ENCODE data around the gene SOX10.

Gene SOX10

DNA sequence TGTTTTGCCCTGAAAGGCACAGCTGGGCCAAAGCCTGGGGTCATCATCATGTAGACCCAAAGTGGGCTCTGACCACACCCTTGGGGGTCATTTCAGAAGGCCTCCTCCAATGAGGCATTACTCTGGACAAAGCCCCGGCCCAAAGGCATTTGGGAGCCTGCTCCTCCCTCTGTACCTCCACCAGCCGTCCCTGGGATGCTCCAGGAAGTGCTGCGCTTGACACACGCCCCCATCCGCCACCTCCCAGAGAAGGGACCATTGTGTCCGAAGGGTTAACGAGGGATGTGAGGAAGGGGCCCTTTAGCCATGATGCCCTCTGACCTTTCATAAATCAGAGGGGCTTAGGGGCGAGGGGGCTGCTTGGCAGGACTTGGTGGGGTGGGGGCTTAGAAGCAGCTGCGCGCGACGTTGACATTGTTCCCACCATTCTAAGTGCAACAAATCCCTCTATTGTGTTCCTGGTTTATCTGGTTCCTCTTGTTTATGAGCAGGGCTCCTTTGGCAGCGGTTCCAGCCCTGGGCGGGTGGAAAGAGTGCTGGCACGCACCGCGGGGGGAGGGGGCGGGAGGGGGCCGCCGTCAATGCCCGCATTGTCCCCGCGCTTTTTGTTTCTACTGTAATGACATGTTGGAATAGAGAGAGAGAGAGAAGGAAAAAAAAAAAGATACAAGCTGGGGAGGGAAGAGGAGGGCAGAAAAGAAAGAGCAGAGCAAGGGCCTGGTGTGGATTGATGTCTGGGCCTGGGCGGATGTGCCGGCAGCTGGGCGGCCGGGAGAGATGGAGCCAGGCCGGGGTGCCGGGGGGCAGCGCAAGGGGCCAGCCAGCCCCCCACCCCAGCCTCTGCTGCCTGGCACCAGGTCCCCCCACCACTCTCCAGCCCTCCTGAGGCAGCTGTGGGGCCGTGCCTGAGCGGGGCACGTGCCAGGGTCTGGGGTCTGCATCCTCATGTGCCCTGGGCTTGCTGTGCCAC lies 32.1 kb upstream of the SOX10 start:
- no peak for DNase-seq

DNA sequence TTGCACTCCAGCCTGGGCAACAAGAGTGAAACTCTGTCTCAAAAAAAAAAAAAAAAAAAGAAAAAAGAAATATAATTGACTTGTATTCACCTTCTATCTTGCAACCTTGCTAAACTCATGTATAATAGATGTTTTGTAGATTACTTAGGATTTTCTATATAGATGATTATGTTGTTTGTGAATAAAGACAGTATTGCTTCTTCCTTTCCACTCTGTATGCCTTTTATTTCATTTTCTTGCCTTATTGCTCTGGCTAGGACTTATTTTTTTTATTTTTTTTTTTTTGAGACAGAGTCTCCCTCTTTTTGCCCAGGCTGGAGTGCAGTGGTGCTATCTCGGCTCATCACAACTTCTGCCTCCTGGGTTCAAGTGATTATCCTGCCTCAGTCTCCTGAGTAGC lies 29.7 kb upstream of the SOX10 start:
- no peak for DNase-seq

GRCh38 chr22:38012604-38013072 lies 28.3 kb upstream of the SOX10 start:
- DNase-seq = no peak

DNA sequence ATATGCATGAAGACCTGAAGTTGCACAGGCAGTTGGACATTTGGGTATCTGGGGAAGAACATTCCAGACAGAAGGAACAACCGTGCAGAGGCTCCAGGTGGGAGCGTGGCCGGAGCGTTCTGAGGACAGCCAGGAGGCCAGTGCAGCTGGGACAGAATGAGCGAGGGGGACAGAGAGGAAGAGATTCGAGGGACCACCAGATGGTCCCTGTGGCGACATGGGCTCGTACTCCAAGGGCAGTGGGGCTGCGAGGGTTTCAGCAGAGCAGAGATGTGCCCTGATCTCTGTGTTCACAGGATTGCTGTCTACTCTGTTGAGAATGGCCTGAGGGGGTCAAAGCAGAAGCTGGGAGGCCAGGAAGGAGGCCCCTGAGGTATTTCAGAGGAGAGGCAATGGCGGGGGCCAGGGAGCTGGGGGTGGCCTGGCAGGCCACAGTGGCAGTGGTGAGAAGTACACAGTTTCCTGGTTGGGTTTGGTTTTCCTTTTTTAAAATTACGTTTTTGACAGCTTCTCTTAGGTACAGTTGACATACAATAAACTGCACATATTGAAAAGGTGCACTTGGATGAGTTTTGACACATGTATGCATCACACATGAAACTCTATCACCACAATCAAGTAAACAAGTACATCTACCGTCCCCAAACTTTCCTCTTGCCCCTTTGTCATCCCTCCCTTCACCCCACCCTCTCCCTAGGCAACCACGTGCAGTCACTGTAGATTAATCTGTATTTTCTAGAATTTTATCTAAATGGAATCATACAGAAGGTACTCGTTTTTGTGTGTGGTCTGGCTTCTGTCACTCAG lies 24.8 kb upstream of the SOX10 start:
- DNase-seq = no peak

DNA sequence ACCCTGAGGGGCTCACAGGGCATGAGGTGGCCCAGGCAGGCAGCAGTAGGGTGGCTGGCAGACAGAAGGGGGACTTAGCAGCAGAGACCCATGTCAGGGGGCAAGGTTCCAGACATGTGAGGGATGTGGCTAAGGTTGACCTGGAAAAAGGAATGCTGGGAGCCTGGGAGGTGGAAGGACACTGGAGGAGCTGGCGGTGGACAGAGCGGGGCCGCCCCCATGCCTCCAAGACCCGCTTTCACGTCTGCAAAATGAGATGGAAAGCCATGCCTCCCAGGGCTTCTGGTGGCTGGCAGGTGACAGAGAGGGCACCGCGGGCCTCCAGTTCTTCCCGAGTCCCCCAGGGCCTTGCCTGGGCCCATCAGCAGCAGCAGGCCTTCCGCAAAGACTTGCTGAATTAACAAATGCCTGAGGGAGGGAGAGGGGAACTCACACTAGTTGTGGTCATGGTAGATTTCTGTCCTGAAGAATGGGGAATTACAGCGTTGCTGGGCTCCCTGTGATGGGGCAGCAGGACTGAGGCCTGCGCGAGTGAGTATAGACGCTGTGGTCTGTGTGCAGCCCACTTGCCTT lies 23.1 kb upstream of the SOX10 start:
- no peak for DNase-seq

DNA sequence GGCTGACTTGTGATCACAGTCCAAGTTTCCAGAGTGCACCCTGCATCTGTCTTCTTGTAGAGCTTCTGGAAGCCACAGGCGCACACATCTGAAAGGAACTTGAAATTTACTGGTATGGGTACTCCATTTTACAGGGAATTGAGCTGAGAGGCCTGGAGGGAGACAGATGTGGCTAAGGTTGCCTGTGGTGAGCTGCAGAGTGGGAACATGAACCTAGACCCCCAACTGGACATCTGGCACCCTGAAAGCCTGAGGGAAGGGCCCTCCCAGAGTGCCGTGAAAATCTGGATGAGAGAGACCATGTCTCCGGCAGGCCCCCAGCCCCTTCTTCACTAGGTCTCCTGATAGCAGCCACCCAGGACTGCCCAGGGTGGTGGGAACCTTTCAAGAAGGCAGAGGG lies 22.6 kb upstream of the SOX10 start:
- no peak for DNase-seq

DNA sequence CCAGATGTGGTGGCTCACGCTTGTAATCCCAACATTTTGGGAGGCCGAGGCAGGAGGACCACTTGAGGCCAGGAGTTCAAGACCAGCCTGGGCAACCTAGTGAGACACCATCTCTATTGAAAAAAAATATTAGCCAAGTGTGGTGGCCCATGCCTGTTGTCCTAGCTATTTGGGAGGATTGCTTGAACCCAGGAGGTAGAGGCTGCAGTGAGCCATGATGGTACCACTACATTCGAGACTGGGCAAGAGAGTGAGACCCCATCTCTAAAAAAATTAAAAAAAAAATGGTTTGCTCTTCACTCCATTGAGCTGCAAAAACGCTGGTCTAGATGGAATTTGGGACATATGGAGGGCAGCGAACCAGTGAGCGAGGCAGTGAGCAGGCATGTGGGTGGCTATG lies 21.6 kb upstream of the SOX10 start:
- no peak for DNase-seq

DNA sequence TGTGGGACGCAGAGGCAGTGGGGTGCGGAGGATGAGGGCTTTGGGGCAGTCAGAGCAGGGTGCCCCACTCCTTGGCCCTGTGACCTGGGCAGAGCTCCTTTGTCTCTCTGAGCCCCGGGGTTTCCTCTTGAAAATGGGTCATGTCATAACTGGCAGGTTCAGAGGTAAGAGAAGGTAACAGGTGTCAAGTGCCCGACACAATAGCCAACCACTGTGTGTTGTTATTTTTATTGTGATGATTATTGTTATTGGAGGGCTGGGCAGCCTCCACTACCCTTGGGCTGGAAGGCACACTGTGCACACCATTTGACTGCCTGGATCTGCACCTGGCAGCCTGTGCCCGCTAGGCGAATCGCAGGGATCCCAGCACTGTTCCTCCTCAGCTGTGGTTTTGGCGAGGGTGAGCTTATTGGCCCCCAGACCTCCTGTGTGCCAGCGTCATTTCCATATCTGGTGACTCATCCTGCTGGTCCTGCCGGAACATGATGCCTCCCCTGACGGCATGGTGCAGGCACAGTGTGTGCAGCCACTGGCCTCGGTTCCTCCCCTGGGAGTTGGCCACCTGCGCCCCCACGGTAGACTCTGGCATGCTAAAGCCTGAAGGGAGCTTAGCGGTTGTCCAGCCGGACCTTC lies 15.4 kb upstream of the SOX10 start:
- no peak for DNase-seq

GRCh38 chr22:37999236-37999635 lies 14.9 kb upstream of the SOX10 start:
- DNase-seq = no peak

GRCh38 chr22:37998543-37998942 lies 14.2 kb upstream of the SOX10 start:
- DNase-seq = no peak

- DNase-seq = no peak
Measured at GRCh38 chr22:37996515-37997246, 12.3 kb upstream of the SOX10 start.

- DNase-seq = no peak
Measured at GRCh38 chr22:37996079-37996478, 11.7 kb upstream of the SOX10 start.

DNA sequence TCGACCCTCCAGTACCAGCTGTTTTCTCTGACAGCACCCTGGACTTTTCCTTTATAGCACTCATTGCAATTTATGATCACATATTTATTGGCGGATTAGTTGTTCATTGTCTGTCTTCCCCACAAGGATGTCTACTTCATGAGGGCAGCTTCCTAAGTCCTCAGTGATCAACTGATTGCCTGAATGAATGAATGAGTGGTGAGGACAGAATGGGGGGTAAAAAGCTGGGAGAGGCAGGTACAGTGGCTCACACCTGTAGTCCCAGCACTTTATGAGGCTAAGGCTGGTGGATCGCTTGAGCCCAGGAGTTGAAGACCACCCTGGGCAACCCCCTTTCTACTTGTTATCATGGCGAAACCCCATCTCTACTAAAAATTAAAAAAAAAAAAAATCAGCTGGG lies 11.1 kb upstream of the SOX10 start:
- no peak for DNase-seq

DNA sequence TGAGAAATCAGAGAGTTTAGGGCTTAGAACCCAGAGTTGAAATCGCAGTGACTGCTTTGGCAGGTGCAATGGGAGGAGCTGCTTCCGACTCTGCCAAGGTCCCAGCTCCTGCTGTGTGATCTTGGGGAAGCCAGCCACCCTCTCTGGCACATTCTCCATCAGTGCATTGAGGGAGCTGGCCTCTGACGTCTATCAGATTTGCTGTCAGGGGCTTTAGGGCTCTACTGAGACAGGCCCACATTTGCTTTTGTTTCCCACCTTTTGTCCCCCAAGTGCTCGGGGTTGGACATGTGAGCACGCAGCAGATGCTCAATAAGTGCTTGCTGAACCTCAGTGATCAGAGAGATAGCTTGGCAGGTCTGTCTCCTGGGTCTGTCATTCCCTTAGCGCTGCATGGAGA lies 10.6 kb upstream of the SOX10 start:
- no peak for DNase-seq

- no peak for DNase-seq
Measured at GRCh38 chr22:37994049-37994448, 9.7 kb upstream of the SOX10 start.

DNA sequence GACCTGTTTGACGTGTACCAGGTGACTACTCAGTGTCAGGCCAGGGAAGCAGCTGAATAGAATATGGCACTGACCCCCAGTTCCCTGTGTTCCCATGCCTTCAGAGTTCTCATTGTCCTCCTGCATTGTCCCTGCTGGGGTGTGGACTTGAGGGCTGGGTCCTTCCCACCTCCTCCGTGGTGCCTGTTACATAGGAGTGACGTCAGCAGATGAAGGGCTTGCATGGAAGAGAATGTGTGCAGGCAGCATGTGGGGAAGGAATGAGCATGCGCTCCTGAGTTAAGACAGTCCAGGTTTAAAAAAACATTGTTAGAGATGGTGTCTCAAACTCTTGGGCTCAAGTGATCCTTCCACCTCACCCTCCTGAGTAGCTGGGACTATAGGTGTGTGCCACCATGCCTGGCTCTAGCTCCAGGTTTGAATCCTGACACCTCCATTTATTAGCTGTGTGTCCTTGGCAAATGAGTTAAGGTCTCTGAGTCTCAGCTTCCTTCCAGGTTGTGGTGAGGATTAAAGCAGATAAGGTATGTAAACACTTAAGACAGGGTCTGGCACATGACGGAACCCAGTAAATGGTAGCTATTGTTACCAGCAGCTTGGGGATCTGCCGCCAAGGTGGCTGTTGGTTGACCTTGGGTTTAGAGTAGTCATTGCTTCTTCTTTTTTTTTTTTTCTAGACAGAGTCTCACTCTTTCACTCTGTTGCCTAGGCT lies 7.5 kb upstream of the SOX10 start:
- DNase-seq = no peak

DNA sequence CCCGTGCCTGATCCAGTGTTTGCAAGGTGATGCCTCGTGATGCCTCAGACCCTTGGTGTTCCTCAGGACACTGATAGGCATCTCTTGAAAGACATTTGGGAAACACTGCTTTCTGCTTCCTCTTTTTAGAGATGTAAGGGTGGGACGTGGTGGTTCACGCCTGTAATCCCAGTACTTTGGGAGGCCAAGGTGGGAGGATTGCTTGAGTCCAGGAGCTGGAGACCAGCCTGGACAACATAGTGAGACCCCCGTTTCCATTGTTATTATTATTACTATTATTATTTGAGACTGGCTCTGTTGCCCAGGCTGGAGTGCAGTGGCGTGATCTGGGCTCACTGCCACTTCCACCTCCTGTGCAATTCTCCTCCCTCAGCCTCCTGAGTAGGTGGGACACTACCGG lies 6.5 kb upstream of the SOX10 start:
- no peak for DNase-seq

DNA sequence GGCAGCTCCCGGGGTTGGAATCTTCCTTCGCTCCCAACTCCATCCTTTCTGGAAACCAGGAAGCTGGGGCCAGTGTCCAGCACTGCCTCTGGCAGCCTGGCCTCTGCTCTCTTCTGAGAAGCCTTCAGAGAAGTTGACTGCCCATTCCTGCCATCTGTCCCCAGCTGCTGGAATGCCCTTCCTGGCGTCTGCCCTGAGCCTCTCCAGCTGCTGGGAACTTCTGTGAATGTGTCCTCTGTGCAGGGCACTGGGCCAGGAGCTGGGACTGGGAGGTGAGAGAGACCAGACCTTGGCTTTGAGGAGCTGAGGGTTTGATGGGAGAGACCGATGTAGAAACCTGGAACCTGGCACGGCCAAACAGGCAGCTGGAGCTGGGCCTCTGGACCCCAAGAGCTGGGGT lies 5.9 kb upstream of the SOX10 start:
- DNase-seq = no peak

DNA sequence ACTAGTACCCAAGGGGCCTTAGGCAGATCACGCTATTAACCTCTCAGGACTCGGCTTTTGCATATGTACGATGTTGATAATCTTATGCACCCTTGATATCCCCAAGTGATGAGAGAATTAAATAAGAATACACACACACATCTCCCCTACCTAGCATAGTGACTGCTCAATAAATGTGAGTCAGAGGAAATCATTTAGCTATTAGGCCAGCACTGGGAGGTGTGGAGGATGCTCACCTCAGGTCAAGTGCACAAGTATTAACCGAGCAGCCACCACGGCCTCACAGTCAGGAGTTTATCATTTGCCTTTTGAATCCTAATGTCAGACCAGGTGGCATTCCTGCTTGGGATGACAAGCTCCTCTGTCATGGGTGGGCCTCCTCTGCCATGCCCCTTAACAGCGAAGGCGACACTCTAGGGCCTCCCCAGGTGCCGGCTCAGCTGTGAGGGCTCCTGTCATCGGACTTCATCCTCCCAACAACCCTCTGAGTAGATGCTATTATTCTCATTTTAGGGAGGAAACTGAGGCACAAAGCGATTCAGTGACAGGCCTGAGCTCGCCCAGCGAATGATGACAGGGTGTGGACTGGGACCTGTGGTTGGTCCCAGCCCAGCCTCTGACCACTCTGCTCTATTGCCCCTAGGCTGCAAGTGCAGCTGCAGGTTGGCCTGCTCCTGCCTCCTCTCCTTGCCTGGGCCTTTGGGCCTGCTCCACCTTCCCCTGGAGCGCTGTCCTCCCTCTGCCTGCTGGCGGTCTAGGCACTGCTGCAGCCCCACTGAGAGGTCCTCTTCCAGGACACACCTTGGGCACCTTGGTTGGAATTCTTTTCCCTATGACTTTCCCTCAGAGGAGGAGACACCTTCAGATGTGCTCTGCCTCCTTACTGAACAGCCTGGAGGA lies 5.0 kb upstream of the SOX10 start:
- no peak for DNase-seq

DNA sequence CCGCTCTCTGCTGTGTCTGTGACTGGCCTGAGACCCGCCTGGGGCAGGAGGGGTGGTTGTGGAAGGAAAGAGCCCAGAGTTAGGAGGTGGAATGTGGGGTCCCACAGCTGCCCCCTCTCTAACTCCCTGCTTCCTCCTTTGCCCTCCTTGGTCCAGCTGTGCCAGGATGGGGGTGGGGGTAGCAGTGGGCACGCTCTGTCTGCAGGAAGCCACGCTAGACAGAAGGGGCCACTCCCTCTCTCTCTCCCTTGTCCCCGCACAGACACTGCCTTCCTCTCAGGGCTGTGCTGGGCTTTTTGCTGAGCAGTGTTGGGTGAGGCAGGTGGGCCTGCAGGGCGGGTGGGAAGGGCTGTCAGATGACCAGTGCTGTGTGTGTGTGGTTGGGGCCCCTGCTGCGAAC lies 2.0 kb upstream of the SOX10 start:
- DNase-seq = no peak

Data from stimulated activated CD4-positive, alpha-beta T cell treated with anti-CD3 and anti-CD28 coated beads, Interleukin-12 subunit alpha, Interleukin-12 subunit beta, amount 100 ng/mL, for 4 hours (primary cell).